Measurements from ENCODE around the gene FOSL1. TPM values are rescaled to one million over a fixed set of nuclear protein-coding genes. Genes with fewer than 3 reads are reported as not detected.

Gene FOSL1
- total RNA-seq, 1 experiment from 2014 or later, result 125 TPM

- H3K4me3 ChIP-seq (replicated peaks in 1 of 2; ENCODE audit: low read depth in 1 of 2, low read length in 2 of 2), result peak overlapping the region; percentile 85 to 100
- no peaks in the 10 kb centered on the region for H3K27me3 ChIP-seq (ENCODE audit: insufficient read depth, low read length)
- CTCF ChIA-PET, result interaction anchor here (4.3 kb wide), 1 partner anchor 33 kb away, joined by 82 read pairs; the partner anchor contains the start of genes CCDC85B and FIBP
- H3K4me2 ChIP-seq (ENCODE audit: low read length), result peak overlapping the region; percentile 77
- H2AFZ ChIP-seq (ENCODE audit: low read depth, low read length, poor library complexity, severe bottlenecking), result no peak overlapping the region
- no peak for TF ChIP-seq EZH2 (IDR thresholded peaks at IDR 0.05)
- peak; percentile 75 for TF ChIP-seq ZFX (IDR thresholded peaks at IDR 0.05)
- no peaks in the 10 kb centered on the region for H3K9me2 ChIP-seq (ENCODE audit: insufficient read depth)
- H3K9me3 ChIP-seq (ENCODE audit: control insufficient read depth in 1 of 2, insufficient read depth in 1 of 2, low read depth in 1 of 2, low read length in 2 of 2), result no peaks in the 10 kb centered on the region
- peaks cover 31 to 45% of the 10 kb centered on the region in 2 experiments for H3K36me3 ChIP-seq (ENCODE audit: control insufficient read depth in 1 of 2, insufficient read depth in 2 of 2, low read length in 2 of 2)
- RAD21 ChIA-PET (ENCODE audit: low non-redundant PET in 1 of 2, low total read pairs in 2 of 2, uncharacterized antibody in 2 of 2, unreplicated experiment in 2 of 2), result no interaction called here
- peaks cover 59% of the 10 kb centered on the region for H3K79me2 ChIP-seq (ENCODE audit: insufficient read depth, low read length)
- DNase-seq (ENCODE audit: low read depth, low spot score) (no peak), ATAC-seq (no peak; the same call in 1 of the 2 replicates)
- H3K4me1 ChIP-seq (ENCODE audit: control insufficient read depth in 1 of 2, insufficient read depth in 2 of 2, low read length in 2 of 2), result peaks cover 23 to 44% of the 10 kb centered on the region in 2 experiments
- peak overlapping the region; percentile 97 for H3K27ac ChIP-seq (ENCODE audit: low read depth, low read length)
- peak overlapping the region; percentile 87 for H3K9ac ChIP-seq (ENCODE audit: low read length)
- intact Hi-C loops (cut with micrococcal nuclease), result no loop called here
- POLR2A ChIA-PET, result interaction anchor here (0.6 to 5.3 kb wide), 6 partner anchors 9 to 311 kb away, joined by 4 to 84 read pairs (median 8); partner anchors contain the start of genes CCDC85B, FIBP and KAT5
- no TSS peak for BruUV-seq (replicated peaks)
- H4K20me1 ChIP-seq (ENCODE audit: insufficient read depth), result peaks cover 15% of the 10 kb centered on the region; the same call in 1 of the 2 replicates
Measured at GRCh38 chr11:65857500-65857852, 42.7 kb downstream of the FOSL1 start.

- TF ChIP-seq ZFX (IDR thresholded peaks at IDR 0.05) (peak; percentile 84), SP1 (IDR thresholded peaks at IDR 0.05; ENCODE audit: low read depth) (no peak), POLR2AphosphoS5 (IDR thresholded peaks at IDR 0.05; ENCODE audit: low read depth, low read length) (no peak; the same call in 1 of the 2 replicates)
- H3K36me3 ChIP-seq (ENCODE audit: control insufficient read depth in 1 of 2, insufficient read depth in 2 of 2, low read length in 2 of 2), result peaks cover 31 to 46% of the 10 kb centered on the region in 2 experiments
- H4K20me1 ChIP-seq (ENCODE audit: insufficient read depth), result peaks cover 15% of the 10 kb centered on the region; the same call in 1 of the 2 replicates
- ChIA-PET POLR2A (interaction anchor here (5.3 kb wide), 1 partner anchor 34 kb away, joined by 84 read pairs; the partner anchor contains the start of genes CCDC85B and FIBP), RAD21 (ENCODE audit: low non-redundant PET in 1 of 2, low total read pairs in 2 of 2, uncharacterized antibody in 2 of 2, unreplicated experiment in 2 of 2) (no interaction called here), CTCF (no interaction called here)
- no TSS peak for BruUV-seq (replicated peaks)
- peak overlapping the region; percentile 87 for H3K9ac ChIP-seq (ENCODE audit: low read length)
- DNase-seq (ENCODE audit: low read depth, low spot score) (no peak), ATAC-seq (peak; percentile 18)
- peak overlapping the region; percentile 97 for H3K27ac ChIP-seq (ENCODE audit: low read depth, low read length)
- peaks cover 54% of the 10 kb centered on the region for H3K79me2 ChIP-seq (ENCODE audit: insufficient read depth, low read length)
- H3K4me3 ChIP-seq (replicated peaks in 1 of 2; ENCODE audit: low read depth in 1 of 2, low read length in 2 of 2), result peak overlapping the region; percentile 85 to 100
- no peak overlapping the region for H2AFZ ChIP-seq (ENCODE audit: low read depth, low read length, poor library complexity, severe bottlenecking)
- peaks cover 19 to 39% of the 10 kb centered on the region in 2 experiments for H3K4me1 ChIP-seq (ENCODE audit: control insufficient read depth in 1 of 2, insufficient read depth in 2 of 2, low read length in 2 of 2)
- no peaks in the 10 kb centered on the region for H3K9me2 ChIP-seq (ENCODE audit: insufficient read depth)
- intact Hi-C loops (cut with micrococcal nuclease), result no loop called here
- H3K9me3 ChIP-seq (ENCODE audit: control insufficient read depth in 1 of 2, insufficient read depth in 1 of 2, low read depth in 1 of 2, low read length in 2 of 2), result no peaks in the 10 kb centered on the region; a peak in 1 of 4 replicates
- H3K27me3 ChIP-seq (ENCODE audit: insufficient read depth, low read length), result no peaks in the 10 kb centered on the region
- peak overlapping the region; percentile 77 for H3K4me2 ChIP-seq (ENCODE audit: low read length)
Measured at GRCh38 chr11:65856689-65857499, 43.3 kb downstream of the FOSL1 start.
